ENCODE measurements around the gene RHOT1.

- TF ChIP-seq YY1 (IDR thresholded peaks at IDR 0.05; ENCODE audit: insufficient read depth, insufficient read length): no peak
- no peak for TF ChIP-seq ZNF274 (IDR thresholded peaks at IDR 0.05; ENCODE audit: low read depth, low read length)
These were observed 131.8 kb downstream of the RHOT1 start for GRCh38 chr17:32274101-32274500.

Data from NT2/D1 (cell line).